Fibroblast of lung (primary cell): ENCODE results near the gene LGALS3.
"Not testable (repeated sequence)": the region's sequence is repeated elsewhere in the genome, so short reads cannot be mapped to it uniquely, and the experiment has no call there.

ENCODE experiments used
- CTCF ChIP-seq, 2 donors: IDR thresholded peaks in 1 of 2; conservative IDR thresholded peaks in 1 of 2; 1 replicate in 1 of 2; 2 replicates in 1 of 2; pipeline ENCODE4 v1.5.1; 2011 to 2012; ENCODE audit warnings: low read length in 2 of 2, control low read depth in 1 of 2, inconsistent platforms in 1 of 2, low read depth in 1 of 2, mild to moderate bottlenecking in 1 of 2
- EZH2 ChIP-seq: IDR thresholded peaks from 2 replicates; pipeline ENCODE4 v1.5.1; 2012; ENCODE audit warnings: low read length, control low read depth, mild to moderate bottlenecking; ENCODE audit errors: missing control alignments

- TF ChIP-seq CTCF (conservative IDR thresholded peaks at IDR 0.05 in 1 of 2, IDR thresholded peaks at IDR 0.05 in 1 of 2; ENCODE audit: low read depth in 1 of 2, low read length in 2 of 2); EZH2: not testable (repeated sequence)
Observed at GRCh38 chr14:55079961-55080360, 49.1 kb upstream of the LGALS3 start.
